Epithelial cell of esophagus (primary cell): ENCODE results near the gene SYMPK.
"Not testable (repeated sequence)": the region's sequence is repeated elsewhere in the genome, so short reads cannot be mapped to it uniquely, and the experiment has no call there.

ENCODE experiments used
- DNase-seq: peaks from one replicate; pipeline ENCODE4 v3.0.0; 2010; ENCODE audit warnings: low read depth
- H3K4me3 ChIP-seq: 2 replicates; pipeline ENCODE4 v1.5.1; 2011; ENCODE audit warnings: mild to moderate bottlenecking, low read length, control low read depth
- TF ChIP-seq, protein P1 (sequence below): IDR thresholded peaks from 2 replicates; pipeline ENCODE4 v1.5.1; 2011; ENCODE audit warnings: low read depth, mild to moderate bottlenecking, low read length, control low read depth, inconsistent platforms; ENCODE audit not compliant: insufficient read depth; ENCODE audit errors: missing control alignments

The SYMPK gene

DNA sequence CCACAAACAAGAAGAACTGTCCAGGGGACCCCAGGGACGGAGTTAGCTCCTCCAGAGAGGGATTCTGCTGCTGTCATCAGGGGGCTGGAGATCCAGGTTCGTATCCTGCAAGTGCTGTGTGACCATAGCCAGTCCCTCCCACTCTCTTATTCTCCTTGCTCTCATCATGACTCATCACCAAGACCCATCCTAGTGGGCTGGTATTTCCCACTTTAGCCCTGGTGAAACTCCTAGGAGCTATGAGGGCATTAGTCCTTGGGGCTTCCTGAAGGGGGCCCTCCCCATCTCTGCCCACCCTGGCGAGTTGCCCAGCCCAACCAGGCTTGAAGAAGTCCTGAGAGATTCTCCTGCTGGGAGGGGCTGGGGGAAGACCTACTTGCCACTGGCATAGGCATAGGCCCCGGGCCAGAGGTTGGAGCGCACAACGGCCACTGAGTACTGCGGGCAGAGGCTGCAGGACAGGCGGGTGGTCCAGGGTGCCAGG, 62.8 kb downstream of the SYMPK start:
- TF ChIP-seq, protein P1, sequence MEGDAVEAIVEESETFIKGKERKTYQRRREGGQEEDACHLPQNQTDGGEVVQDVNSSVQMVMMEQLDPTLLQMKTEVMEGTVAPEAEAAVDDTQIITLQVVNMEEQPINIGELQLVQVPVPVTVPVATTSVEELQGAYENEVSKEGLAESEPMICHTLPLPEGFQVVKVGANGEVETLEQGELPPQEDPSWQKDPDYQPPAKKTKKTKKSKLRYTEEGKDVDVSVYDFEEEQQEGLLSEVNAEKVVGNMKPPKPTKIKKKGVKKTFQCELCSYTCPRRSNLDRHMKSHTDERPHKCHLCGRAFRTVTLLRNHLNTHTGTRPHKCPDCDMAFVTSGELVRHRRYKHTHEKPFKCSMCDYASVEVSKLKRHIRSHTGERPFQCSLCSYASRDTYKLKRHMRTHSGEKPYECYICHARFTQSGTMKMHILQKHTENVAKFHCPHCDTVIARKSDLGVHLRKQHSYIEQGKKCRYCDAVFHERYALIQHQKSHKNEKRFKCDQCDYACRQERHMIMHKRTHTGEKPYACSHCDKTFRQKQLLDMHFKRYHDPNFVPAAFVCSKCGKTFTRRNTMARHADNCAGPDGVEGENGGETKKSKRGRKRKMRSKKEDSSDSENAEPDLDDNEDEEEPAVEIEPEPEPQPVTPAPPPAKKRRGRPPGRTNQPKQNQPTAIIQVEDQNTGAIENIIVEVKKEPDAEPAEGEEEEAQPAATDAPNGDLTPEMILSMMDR: no peak
- no peak for DNase-seq
- no peak overlapping the region for H3K4me3 ChIP-seq

DNA sequence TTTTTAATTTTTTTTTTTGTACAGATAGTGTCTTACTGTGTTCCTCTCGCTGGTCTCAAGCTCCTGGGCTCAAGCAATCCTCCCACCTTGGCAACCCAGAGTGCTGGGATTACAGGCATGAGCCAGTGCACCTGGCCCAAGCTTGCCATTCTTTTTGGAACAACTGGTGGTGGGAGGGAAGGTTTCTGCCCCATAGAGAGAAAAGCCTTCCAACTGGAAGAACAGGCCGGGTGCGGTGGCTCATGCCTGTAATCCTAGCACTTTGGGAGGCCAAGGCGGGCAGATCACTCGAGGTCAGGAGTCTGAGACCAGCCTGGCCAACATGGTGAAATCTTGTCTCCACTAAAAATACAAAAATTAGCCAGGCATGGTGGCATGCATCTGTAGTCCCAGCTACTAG, 63.4 kb downstream of the SYMPK start:
- DNase-seq: peak; percentile 39
- H3K4me3 ChIP-seq: not testable (repeated sequence)

DNA sequence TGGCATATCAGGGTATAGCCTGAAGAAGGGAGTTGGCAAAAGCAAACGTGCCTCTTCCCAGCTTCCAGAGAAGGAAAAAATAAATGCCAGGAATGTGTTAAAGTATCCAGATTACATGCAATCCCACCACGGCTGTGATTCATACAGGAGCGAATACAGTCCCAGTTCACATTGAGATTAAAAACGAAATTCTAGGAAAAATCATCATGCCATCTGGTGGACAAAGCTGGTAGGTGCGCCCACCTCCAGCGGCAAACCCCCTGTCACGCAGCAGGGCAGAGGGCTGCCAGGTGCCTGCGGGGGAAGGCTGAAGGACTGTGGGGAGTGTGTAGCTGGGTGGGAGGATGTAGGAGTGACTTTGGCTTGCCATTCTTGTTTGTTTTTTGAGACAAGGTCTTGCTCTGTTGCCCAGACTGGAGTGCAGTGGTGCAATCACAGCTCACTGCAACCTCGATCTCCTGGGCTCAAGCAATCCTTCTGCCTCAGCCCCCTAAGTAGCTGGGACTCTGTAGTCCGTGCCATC, 63.9 kb downstream of the SYMPK start:
- no peak overlapping the region for H3K4me3 ChIP-seq
- TF ChIP-seq, protein P1: peak; percentile 79
- peak; percentile 55 for DNase-seq

DNA sequence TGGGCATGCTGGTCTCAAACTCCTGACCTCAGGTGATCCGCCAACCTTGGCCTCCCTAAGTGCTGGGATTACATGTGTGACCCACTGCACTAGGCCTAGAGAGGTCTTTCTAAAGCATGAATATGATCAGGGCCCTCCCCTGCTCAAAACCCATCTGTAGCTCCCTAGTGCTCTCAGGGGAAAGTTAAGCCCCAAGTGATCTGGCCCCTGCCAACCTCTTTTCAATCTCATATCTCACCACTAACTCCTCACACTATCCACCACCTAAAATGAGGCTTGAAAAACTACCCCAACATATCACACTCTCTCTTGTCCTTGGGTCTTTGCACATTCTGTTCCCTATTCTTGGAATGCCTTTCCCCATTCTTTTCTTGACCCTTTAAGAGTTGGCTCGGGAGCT, 68.3 kb downstream of the SYMPK start:
- DNase-seq: no peak
- TF ChIP-seq, protein P1: no peak
- no peak overlapping the region for H3K4me3 ChIP-seq

DNA sequence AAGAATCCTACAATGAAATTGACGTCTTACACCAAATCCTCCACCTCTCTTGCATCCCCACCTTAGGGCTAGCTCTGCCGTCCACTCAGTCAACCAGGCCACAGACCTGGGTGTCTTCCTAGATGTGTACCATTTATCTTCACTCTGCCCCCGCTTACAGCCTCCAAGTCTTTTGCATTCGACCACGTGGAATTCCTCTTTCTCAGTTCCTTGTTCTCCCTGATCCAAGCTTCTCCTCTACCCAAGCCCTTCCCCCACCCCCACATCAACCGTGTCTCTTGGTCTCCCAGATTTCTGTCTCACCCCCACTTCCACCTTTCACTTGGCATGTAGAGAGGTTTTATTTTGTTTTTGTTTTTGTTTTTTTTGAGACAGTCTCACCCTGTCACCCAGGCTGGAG, 69.1 kb downstream of the SYMPK start:
- DNase-seq: no peak
- TF ChIP-seq, protein P1: no peak
- no peak overlapping the region for H3K4me3 ChIP-seq

DNA sequence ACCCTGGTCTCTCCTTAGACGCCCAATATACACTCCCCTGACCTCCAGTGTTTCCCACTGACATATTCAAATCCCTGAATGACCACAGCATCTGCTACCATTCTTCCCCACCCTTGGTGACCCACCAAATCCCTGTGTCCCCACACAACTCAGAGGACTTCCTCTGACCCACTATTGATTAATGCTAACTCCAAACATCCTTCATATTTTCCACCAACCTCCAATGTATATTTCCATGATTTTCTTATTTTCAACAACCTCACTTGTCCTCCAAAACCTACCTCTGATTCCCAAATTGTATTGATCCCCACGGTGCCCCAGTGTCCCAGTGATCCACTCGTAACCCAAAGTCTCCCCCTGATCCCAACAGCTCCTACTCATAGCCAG, 69.8 kb downstream of the SYMPK start:
- no peak overlapping the region for H3K4me3 ChIP-seq
- TF ChIP-seq, protein P1: no peak
- no peak for DNase-seq

DNA sequence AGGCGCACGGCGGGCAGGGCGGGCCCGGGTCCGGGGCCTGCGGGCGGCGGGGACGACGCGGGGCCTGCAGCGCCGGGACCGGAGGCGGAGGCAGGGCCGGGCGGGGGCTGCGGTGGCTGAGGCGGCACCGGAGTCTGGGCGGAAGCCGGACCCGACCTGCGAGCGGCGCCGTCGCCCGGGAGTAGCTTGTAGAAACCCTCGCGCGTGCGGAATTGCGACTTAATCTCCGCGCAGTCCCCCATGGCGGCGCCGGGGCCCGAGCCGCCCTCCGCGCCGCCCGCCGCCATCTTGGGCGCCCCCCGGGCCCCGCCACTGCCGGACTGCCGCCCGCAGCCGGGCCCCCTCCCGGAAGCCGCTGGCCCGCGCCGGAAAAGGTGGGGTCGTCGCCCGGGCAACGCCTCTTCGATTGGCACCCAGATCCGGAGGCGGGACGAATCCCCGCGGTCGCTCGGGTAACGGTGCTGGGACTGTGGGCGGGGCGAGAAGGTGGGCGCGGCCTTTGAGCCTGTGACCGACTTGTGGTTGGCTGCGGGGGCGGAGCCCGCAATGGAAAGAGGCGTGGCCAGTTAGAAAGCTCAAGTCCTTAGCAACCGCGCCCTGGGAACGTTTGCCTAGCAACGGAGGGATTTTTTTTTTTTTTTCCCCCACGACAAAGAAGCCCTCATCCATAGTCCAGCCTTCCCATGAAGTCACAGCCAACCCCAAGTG, 70.3 kb downstream of the SYMPK start, which contains the start of gene DMWD:
Gene DMWD (minus strand): TSS at position 376 of the 708 bp plus-strand sequence. CDS start 89 bp downstream, at position 287.
- H3K4me3 ChIP-seq: peak within 1 kb of the TSS; percentile 79
- peak; percentile 98 for DNase-seq
- TF ChIP-seq, protein P1: no peak
